ENCODE data around the gene AREL1. TPM values are rescaled to one million over a fixed set of nuclear protein-coding genes. Genes with fewer than 3 reads are reported as not detected.

The AREL1 gene
- total and polyA plus RNA-seq, 2 donors (not counting 3 experiments of a cell fraction or from before 2014, with no cell fraction given): 46.4 to 67.2 TPM

DNA sequence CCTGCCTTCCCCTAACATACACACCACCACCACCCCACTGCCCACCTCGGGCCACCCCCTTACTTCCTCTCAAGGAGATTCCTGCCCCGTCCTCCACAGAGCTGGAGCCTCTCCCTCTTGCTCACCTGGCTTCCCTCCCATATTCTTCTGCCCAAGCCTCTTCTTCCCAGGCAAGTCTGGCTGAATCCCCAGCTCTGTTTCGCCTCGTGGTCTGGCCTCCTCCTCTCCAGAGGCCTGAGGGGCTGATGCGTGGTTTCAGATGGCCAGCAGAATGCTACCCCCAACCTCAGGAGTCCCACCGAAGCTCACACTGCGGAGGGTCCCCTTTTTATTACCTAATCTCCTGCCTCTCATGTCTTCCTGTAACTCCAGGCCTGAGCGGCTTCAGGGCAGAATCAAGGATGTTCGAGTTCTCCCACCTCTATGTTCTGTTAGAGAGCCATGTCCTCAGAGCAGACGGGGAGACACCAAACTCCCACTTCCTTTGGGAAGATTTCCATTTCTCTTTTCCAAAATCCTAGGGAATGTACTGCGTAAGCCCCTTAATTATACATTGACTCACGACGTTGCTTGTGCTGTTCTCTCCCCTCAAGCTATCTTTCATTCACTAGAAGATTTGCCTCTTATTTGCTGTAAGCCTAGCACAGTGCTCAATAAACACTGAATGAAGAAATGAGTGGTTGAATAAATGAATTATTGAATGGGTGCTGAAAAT lies 67.0 kb downstream of the AREL1 start:
- BruUV-seq (replicated peaks): no TSS peak
- intact Hi-C loops (cut with micrococcal nuclease): no loop called here
- CTCF ChIA-PET: interaction anchor here (1.0 to 1.9 kb wide), 3 partner anchors 14 to 25 kb away, joined by 4 to 8 read pairs (median 5); no protein-coding TSS in a partner anchor
- no peak overlapping the region for H3K9ac ChIP-seq (replicated peaks; ENCODE audit: extremely low read depth, insufficient read depth, low read length)
- dilution Hi-C loops (cut with MboI; ENCODE audit: extremely low pct_ligation_motif_present, low sequenced_read_pairs): no loop called here
- H4K20me1 ChIP-seq (replicated peaks; ENCODE audit: control insufficient read depth, extremely low read depth, insufficient read depth, low read length): no peaks in the 10 kb centered on the region
- no peaks in the 10 kb centered on the region for H3K79me2 ChIP-seq (ENCODE audit: control insufficient read depth, insufficient read depth, low read length)
- no peaks in the 10 kb centered on the region for H3K36me3 ChIP-seq (ENCODE audit: control insufficient read depth in 2 of 2, extremely low read depth in 1 of 2, insufficient read depth in 2 of 2, low read length in 2 of 2)
- no peaks in the 10 kb centered on the region for H3K9me3 ChIP-seq (replicated peaks; ENCODE audit: control insufficient read depth, insufficient read depth, low read length)
- peaks cover 23% of the 10 kb centered on the region for H3K4me1 ChIP-seq (ENCODE audit: control insufficient read depth, extremely low read depth, insufficient read depth, low read length)
- H3K4me3 ChIP-seq (replicated peaks in 1 of 3; ENCODE audit: insufficient read depth in 1 of 3, low read depth in 1 of 3, low read length in 3 of 3): no peak overlapping the region
- H3K9me1 ChIP-seq (replicated peaks; ENCODE audit: control insufficient read depth, extremely low read depth, insufficient read depth, low read length): no peaks in the 10 kb centered on the region
- DNase-seq (ENCODE audit: low read depth, low spot score) (no peak), FAIRE-seq (no peak)
- H2AFZ ChIP-seq (ENCODE audit: low read depth, low read length): no peak overlapping the region
- POLR2A ChIA-PET: interaction anchor here (1.1 kb wide), 1 partner anchor 26 kb away, joined by 3 read pairs; no protein-coding TSS in a partner anchor
- H3K27me3 ChIP-seq (ENCODE audit: control insufficient read depth in 2 of 2, insufficient read depth in 2 of 2, low read length in 2 of 2): no peaks in the 10 kb centered on the region
- H3K27ac ChIP-seq (ENCODE audit: insufficient read depth, low read depth, low read length): no peak overlapping the region
- H3K4me2 ChIP-seq (ENCODE audit: insufficient read depth, low read length): no peak overlapping the region
- no peak for TF ChIP-seq POLR2AphosphoS5 (IDR thresholded peaks at IDR 0.05; ENCODE audit: insufficient read depth, low read depth, low read length)
- TF ChIP-seq POLR2A (IDR thresholded peaks at IDR 0.05; ENCODE audit: low read depth, low read length): no peak
- TF ChIP-seq EZH2 (IDR thresholded peaks at IDR 0.05; ENCODE audit: borderline replicate concordance, low read depth, low read length, severe bottlenecking): no peak
- no peak for TF ChIP-seq JUN (IDR thresholded peaks at IDR 0.05; ENCODE audit: borderline replicate concordance, insufficient read depth, insufficient read length, low read depth)

DNA sequence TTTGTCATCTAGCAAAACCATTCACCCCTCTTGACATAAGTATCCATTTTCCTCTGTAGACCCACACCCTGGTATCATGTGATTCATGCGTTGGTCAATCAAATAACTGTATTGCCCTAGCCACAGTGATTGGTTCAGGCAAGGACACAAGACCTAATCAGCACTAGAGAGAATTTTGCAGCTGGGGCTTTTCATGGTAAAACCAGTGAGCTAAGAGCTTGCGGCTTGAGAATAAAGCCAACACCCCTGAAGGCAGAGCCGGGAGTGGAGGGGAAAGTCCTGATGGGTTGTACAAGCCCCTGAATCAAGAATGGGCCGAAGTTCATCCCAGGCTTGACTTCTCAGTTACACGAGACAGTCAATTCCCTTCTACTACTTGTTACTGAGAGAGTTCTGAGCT lies 67.6 kb downstream of the AREL1 start:
- Histone ChIP-seq H3K27me3 (ENCODE audit: control insufficient read depth in 2 of 2, insufficient read depth in 2 of 2, low read length in 2 of 2) (no peaks in the 10 kb centered on the region), H3K79me2 (ENCODE audit: control insufficient read depth, insufficient read depth, low read length) (no peaks in the 10 kb centered on the region), H3K9me1 (replicated peaks; ENCODE audit: control insufficient read depth, extremely low read depth, insufficient read depth, low read length) (no peaks in the 10 kb centered on the region), H3K27ac (ENCODE audit: insufficient read depth, low read depth, low read length) (no peak overlapping the region), H3K4me1 (ENCODE audit: control insufficient read depth, extremely low read depth, insufficient read depth, low read length) (peaks cover 16% of the 10 kb centered on the region), H3K4me2 (ENCODE audit: insufficient read depth, low read length) (no peak overlapping the region), H3K9ac (replicated peaks; ENCODE audit: extremely low read depth, insufficient read depth, low read length) (no peak overlapping the region), H3K36me3 (ENCODE audit: control insufficient read depth in 2 of 2, extremely low read depth in 1 of 2, insufficient read depth in 2 of 2, low read length in 2 of 2) (no peaks in the 10 kb centered on the region), H3K4me3 (replicated peaks in 1 of 3; ENCODE audit: insufficient read depth in 1 of 3, low read depth in 1 of 3, low read length in 3 of 3) (no peak overlapping the region), H3K9me3 (replicated peaks; ENCODE audit: control insufficient read depth, insufficient read depth, low read length) (no peaks in the 10 kb centered on the region), H4K20me1 (replicated peaks; ENCODE audit: control insufficient read depth, extremely low read depth, insufficient read depth, low read length) (no peaks in the 10 kb centered on the region), H2AFZ (ENCODE audit: low read depth, low read length) (no peak overlapping the region)
- TF ChIP-seq JUN (IDR thresholded peaks at IDR 0.05; ENCODE audit: borderline replicate concordance, insufficient read depth, insufficient read length, low read depth) (no peak), CTCF (IDR thresholded peaks at IDR 0.05; ENCODE audit: extremely low read depth in 1 of 2, insufficient read depth in 1 of 2, low read depth in 1 of 2, low read length in 2 of 2) (no peak), MAX (IDR thresholded peaks at IDR 0.05; ENCODE audit: insufficient read depth, insufficient read length) (no peak), POLR2AphosphoS5 (IDR thresholded peaks at IDR 0.05; ENCODE audit: insufficient read depth, low read depth, low read length) (no peak), EZH2 (IDR thresholded peaks at IDR 0.05; ENCODE audit: borderline replicate concordance, low read depth, low read length, severe bottlenecking) (no peak), FOS (IDR thresholded peaks at IDR 0.05; ENCODE audit: borderline replicate concordance, insufficient read depth, low read length) (no peak), GATA2 (IDR thresholded peaks at IDR 0.05; ENCODE audit: insufficient read depth, insufficient read length, low read depth, low read length) (no peak), POLR2A (IDR thresholded peaks at IDR 0.05; ENCODE audit: low read depth, low read length) (no peak), MYC (IDR thresholded peaks at IDR 0.05; ENCODE audit: low read depth, low read length) (no peak)
- dilution Hi-C loops (cut with MboI; ENCODE audit: extremely low pct_ligation_motif_present, low sequenced_read_pairs): no loop called here
- no TSS peak for BruUV-seq (replicated peaks)
- DNase-seq (ENCODE audit: low read depth, low spot score): no peak
- ChIA-PET CTCF (interaction anchor here (0.9 to 1.4 kb wide), 2 partner anchors 25 to 28 kb away, joined by 3 to 5 read pairs; no protein-coding TSS in a partner anchor), POLR2A (interaction anchor here (1.1 kb wide), 1 partner anchor 25 kb away, joined by 3 read pairs; no protein-coding TSS in a partner anchor)
- intact Hi-C loops (cut with micrococcal nuclease): no loop called here
- FAIRE-seq: no peak
